ENCODE results near the gene LDLRAD4.

The LDLRAD4 gene

GRCh38 chr18:13393338-13393737 lies 174.8 kb downstream of the LDLRAD4 start:
- DNase-seq: no peak

DNA sequence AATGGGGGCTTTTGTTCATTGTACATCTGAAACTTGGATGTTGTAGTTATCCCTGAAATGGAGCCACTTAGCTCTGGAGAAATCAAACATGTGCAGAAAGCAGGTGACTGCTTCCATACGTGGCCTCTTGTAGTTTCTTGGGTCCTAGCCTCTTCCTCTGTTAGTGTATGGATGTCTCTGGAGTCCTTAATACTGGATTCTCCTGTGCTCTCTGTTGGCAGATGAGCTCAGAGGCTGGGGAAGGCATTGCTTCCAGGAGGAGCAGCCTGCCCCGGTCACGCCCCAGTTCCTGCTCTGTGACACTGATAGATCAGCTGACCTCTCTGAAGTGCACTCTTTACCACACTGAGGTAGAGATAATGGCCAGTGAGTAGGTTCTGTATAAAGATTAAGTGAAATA lies 176.2 kb downstream of the LDLRAD4 start:
- DNase-seq: no peak

GRCh38 chr18:13395577-13395976 lies 177.0 kb downstream of the LDLRAD4 start:
- no peak for DNase-seq

- no peak for DNase-seq
Measured at GRCh38 chr18:13397504-13398163, 179.1 kb downstream of the LDLRAD4 start.

- DNase-seq: no peak
Measured at GRCh38 chr18:13398631-13399030, 180.1 kb downstream of the LDLRAD4 start.

DNA sequence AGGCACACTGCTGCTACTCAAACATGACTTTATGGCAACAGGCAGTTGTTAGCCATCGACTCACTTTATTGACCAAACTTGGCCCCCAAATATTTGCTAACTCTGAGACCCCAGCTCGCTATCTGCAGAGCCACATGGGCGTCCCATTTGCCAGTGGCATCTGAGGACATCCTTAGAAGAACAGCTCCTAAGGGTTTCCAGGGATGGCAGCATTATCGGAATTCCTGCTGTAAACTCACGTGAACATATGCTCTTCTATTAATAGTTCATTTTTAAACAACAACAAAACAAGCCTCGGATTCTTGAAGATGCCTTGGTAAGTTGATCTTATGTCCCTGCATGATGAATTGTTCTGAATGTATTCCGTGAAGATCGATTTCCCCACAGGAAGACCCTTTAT lies 181.0 kb downstream of the LDLRAD4 start:
- no peak for DNase-seq

DNA sequence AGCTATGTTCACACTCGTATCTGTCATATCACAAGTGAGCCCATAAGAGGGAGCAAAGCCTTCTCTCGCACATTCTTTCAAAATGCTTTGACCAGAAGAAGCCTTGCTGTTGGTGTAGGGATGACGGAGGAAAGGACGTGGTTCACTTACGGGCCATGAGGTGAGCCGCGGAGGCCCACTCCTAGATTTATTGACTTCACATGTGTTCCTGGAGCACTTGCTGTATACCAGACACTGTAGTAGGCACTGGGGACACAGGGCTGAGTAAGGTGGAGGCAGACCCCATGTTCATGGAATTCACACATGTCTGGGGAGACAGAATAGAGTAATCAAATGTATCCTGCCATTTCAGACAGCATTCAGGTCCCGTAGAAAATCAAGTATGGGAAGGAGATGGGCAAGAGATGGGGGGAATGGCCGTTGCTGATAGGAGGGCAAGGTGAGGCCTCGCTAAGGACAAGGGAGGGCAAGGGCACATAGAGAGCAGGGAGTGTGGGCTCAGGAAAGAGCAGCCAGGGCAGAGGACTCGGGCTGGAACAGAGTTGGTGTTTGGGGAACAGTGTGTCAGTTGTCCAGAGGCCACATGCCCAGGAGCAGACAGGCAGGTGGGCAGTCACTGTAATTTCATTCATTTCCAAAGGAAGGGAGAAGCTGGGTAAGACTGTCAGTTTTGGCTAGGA lies 182.2 kb downstream of the LDLRAD4 start:
- DNase-seq: no peak

- DNase-seq: no peak
Measured at GRCh38 chr18:13401404-13401803, 182.8 kb downstream of the LDLRAD4 start.

DNA sequence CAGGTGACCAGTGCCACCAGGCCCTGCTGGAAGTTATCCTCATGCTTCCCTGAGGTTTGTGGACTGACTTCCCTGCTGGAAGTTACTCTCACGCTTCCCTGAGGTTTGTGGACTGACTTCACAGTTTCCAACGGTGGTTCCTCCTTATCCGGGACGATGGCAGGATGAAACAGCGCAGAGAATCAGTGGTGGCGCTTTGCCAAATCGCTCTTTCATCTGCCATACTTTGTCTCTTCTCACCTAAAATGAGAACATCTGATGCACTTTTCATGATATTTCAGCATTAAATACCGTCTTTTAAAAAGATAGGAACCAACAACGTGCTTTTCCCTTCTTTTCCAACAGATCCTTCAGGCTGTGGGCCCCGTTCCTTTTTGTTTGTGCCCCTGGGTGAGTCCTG lies 183.3 kb downstream of the LDLRAD4 start:
- no peak for DNase-seq

- DNase-seq: no peak
Measured at GRCh38 chr18:13403786-13404549, 185.4 kb downstream of the LDLRAD4 start.

DNA sequence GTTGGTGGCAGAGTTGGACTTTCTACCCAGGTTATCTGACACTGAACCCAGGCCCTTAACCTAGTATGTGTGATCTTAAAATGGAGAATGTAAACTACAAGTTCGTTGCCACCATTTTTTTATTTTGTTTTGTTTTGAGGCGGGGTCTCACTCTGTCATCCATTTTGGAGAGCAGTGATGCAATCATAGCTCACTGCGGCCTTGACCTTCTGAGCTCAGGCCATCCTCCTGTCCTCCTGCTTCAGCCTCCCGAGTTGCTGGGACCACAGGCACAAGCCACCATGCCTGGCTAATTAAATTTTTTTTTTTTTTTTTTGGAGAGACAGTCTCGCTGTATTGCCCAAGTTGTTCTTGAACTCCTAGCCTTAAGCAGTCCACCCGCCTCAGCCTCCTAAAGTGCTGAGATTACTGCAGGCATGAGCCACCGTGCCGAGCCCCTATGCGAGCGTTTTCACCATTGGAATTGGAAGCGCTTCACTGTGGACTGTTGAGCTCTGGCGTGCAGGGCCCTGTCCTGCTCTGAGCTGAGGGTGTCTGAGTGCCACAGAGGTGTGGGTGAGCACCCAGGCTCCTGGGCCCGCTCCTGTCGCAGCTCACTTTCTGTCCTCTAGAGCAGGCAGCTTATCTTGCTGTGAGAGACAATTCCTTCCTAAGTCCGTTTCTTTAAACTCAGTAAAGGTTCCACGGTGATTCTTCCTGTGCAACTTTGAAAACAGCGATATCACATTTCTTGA lies 186.9 kb downstream of the LDLRAD4 start:
- no peak for DNase-seq

DNA sequence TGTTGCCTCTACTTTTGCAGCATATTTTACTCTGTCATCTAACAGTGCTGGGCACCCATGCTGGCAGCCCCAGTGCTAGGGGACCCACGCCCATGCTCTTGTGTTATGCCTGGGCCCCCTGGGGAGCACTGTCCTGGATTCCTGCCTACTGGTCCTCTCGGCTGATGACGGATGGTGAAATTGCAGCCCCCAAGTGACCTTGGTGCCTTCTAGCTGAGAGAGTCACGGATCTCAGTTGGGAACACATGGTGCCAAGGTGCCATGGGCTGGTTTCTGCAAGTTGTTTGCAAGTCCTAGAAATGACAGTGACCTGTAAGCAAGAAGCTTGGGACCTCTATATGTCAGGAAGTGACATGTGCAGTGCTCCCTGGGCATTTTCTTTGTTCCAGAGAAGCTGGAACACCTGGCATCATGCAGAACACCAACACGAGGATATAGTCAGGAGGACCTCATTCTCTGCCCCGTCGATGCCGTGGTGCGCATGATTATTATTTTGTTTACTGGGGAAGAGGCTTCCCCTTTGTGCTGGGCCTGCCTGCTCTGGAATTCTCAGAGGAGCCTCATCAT lies 187.6 kb downstream of the LDLRAD4 start:
- no peak for DNase-seq

GRCh38 chr18:13406736-13407135 lies 188.2 kb downstream of the LDLRAD4 start:
- DNase-seq: no peak

DNA sequence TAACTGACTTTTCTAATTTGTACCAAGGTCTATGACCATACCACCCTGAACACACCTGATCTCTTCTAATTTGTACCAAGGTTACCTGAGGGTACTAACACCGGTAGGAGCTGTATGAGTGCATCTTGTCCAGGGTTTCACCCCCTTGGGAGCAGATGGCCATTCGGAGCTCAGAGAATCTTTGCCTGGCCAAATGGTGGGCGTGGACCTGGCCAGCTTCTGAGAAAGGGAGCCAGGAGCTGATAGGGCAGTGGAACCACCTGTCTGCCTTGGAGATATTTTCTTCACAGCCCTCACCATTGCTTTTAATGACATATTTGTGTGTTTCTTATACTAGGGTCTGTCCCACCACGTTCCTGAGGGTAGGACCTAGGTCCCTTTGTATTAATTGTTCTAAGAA lies 188.9 kb downstream of the LDLRAD4 start:
- DNase-seq: no peak

GRCh38 chr18:13409026-13409425 lies 190.5 kb downstream of the LDLRAD4 start:
- DNase-seq: no peak

DNA sequence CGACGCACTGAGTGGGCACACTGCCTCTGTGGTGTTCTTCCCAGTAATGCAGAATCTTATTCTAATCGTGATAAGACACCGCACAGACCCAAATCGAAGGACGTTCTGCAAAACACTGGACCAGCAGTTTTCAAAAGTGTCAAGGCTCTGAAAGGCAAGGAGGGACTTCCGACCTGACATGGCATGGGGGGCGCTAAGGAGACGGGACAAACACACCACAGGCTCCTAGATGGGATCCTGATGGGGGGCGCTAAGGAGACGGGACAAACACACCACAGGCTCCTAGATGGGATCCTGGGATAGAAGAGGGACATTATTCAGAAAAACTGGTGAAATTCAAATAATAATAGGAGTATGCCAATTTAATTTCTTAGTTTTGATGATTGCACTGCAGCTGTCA lies 191.4 kb downstream of the LDLRAD4 start:
- DNase-seq: no peak

GRCh38 chr18:13410471-13410870 lies 191.9 kb downstream of the LDLRAD4 start:
- no peak for DNase-seq

GRCh38 chr18:13412017-13412416 lies 193.5 kb downstream of the LDLRAD4 start:
- no peak for DNase-seq

- DNase-seq: no peak
Measured at GRCh38 chr18:13412901-13413300, 194.3 kb downstream of the LDLRAD4 start.

- DNase-seq: no peak
Measured at GRCh38 chr18:13414102-13414501, 195.5 kb downstream of the LDLRAD4 start.

DNA sequence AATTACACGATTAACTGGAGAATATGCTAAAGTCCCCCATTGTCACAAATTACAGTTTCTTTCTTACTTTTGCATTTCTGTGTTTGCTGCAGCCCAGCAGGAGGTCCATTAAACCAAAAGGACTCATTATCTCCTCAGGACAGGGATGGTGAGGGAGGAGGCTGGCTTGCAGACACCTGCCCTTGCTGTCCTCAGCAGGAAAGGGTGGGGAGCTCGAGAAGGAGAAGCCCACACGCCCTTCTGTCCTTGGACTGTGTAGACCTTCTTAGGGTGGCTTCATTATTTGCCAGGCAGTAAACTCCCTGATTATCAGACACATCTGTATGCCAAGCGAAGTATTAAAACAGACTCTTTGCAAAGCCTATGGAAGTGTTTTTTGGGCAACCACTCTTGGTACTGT lies 196.0 kb downstream of the LDLRAD4 start:
- DNase-seq: no peak

DNA sequence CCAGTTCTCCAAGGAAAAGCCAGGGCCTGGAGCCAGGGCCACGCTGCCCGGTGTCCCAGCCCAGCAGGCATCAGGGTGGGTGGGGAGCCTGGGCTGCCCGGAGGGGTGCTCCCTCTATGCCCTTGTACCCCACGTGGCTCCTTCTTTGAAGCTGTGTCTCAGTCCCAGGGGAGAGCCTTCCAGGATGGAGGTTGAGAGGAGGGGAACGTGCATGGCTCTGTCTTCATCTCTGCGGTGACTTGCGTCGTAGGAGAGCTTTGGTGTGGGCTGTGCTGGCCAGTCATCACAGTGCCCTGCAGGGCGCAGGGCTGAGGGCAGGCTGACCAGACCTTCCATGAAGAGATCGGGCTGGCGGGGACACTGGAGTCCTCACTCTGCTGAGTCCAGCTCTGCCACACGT lies 197.2 kb downstream of the LDLRAD4 start:
- no peak for DNase-seq

DNA sequence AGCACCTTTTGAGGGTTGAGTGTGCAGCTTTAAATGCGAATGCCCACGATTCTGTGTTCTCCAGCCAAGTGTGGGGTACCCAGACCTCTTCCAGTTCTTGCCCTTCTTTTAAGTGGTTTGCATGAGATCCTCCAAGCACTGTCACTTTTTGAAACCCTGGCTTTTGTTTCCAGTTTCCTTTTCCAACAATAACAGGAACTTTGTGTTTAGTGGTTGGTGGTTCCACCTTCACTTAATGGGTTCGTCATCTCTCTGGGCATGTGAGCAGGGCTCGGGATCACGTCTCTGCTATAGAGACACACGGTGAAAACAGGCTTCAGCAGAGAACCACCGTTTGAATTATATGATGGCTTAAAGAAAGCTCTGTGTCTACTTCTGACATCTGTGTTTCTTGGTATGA lies 197.6 kb downstream of the LDLRAD4 start:
- DNase-seq: no peak

Data from cortex of kidney (tissue), 1 donor.